GM12872 (cell line): Measurements from ENCODE around the gene MRPL54.

Experiments
- TF ChIP-seq, protein P1 (sequence below): IDR thresholded peaks from 3 replicates; pipeline ENCODE4 v1.5.1; 2011; ENCODE audit warnings: low read depth, mild to moderate bottlenecking, low read length, moderate library complexity; ENCODE audit not compliant: insufficient read depth

Gene MRPL54

DNA sequence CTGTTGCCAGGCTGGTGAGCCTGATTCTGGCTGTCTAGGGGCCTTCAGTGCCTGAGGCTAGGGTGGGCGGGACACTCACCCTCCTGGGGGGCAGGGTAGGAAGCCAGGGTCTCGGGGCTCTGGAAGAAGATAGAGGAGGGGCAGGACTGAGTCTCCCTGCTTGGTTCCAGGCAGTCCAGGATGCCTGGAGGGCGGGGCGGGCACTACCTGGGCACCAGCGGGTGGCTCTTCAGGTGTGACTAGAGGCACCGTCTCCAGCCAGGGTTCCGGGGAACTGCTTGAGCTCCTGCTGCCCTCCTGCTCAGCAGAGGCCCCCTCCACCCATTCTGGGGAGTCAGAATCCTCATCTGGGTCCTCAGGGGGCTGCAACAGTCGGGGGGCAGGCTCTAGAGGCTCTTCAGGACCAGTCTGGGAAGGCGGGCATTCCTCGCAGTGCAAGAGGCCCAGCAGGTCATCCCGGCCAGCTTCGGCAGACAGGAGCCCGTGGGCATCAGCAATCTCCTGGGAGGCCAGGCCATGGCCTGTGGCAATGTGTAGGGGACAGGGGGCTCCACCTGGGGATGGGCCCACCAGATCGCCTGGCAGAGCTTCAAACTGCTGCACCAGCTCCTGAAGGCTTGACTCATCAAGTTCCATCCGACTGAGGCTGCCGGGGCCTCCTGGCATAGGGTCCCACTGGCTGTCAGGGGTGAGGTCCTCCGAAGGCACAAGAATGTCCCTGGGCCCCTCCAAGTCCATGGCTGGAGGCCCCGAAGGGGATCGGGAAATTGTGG, 2.8 kb upstream of the MRPL54 start:
- TF ChIP-seq, protein P1, sequence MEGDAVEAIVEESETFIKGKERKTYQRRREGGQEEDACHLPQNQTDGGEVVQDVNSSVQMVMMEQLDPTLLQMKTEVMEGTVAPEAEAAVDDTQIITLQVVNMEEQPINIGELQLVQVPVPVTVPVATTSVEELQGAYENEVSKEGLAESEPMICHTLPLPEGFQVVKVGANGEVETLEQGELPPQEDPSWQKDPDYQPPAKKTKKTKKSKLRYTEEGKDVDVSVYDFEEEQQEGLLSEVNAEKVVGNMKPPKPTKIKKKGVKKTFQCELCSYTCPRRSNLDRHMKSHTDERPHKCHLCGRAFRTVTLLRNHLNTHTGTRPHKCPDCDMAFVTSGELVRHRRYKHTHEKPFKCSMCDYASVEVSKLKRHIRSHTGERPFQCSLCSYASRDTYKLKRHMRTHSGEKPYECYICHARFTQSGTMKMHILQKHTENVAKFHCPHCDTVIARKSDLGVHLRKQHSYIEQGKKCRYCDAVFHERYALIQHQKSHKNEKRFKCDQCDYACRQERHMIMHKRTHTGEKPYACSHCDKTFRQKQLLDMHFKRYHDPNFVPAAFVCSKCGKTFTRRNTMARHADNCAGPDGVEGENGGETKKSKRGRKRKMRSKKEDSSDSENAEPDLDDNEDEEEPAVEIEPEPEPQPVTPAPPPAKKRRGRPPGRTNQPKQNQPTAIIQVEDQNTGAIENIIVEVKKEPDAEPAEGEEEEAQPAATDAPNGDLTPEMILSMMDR = no peak

DNA sequence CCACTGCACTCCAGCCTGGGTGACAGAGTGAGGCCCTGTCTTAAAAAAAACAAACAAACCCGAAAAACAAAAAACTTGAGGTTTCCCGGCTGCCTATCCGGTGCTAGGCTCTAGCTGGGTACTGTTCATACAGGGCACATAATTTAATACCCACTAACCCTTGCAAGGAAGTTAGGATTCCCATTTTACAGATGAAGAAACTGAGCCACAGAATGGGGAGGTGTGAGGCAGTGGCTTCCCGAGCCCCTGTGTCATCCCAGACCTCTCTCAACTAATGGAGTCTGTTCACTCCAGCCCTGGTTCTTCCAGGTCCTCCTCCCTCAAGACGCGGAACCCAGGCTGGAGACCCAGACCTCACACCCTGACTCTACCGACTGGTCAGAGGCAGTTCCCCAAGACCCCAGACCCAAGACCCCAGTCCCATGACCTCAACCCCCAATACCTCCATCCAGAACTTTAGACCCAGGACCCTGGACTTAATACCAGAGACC, 1.6 kb upstream of the MRPL54 start:
- TF ChIP-seq, protein P1 = no peak

DNA sequence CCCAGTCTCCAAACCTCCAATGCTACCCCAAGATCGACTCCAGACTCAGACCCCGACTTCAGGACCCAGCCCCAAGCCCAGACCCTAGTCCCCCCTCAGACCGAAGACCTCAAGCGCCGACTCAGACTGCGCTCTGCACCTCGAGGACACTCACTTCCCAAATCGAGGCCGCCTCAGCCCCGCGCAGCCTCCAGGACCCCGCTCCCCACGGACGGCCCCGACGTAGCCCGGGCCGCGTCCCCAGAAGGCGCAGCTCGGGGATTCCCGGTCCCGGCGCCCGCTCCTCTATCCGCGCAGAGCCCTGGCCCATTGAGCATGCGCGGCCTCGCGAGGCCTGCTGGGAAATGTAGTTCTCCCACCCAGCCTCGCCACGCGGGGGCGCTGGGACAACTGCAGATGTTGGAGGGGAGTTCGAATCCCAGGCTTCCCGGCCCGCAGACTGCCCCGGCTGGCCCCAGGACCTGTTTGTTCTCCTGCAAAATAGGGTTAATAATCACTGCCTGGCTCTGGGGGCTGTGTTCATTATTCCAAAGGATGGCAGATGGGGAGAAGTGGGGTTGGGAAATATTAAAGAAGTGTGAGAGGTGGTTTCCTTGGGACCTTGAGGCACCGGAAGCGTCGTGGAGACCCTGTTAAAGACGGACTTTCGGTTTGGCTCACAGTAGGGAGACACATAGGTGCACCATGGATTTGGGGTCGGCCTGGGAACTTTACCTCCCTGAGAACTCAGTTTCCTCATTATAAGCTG, 926 bp upstream of the MRPL54 start, which contains the start of gene APBA3:
Gene APBA3 (minus strand): TSS at position 311 of the 748 bp plus-strand sequence. CDS start 1,428 bp downstream, outside the sequence.
- TF ChIP-seq, protein P1 = peak; percentile 71

DNA sequence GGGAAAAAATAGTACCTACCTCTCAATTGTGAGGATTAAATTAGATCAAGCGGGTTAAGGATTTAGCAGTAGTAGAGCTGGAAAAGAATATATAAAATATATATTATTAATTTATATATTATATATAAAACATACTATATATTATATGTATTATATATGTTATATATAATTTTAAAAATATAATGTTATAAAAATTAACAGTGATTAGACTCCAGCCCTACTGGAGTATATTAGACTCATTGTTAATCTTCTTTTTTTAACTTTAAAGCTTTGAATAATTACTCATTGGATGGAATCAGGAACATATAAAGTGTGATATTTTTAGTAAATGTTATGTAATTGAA, 380 bp upstream of the MRPL54 start:
- TF ChIP-seq, protein P1 = no peak

DNA sequence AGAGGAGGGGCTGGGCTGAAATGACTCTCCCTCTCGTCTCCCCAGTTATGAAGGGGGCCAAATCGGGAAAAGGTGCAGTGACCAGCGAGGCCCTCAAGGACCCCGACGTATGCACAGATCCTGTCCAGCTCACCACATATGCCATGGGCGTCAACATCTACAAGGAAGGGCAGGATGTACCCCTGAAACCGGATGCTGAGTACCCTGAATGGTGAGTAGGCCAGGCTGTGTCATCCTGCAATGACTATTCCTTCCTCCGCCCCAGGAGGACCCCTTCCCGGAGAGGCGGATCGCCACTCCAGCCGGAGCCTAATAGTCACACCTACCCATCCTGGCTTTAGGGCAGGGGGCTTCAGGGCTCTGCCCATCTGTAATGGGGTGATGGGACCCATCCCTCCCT, 2.6 kb downstream of the MRPL54 start:
- TF ChIP-seq, protein P1 = no peak

DNA sequence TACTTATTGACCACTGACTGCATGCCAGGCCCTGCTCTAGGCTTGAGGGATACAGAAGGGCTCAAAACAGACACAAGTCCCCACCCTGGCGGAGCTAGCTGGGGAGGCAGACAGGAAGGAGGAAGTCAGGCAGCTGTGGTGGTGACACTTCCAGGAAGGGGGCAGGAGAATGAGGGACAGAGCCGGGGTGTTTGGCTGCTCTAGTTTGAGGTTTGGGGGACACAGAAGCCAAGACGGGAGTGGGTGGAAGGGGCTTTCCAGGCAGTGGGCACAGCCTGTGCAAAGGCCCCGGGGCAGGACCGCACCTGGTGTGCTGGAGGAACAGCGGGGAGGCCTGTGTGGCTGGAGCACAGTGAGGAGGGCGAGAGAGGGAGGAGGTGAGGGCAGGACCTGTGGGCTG, 4.0 kb downstream of the MRPL54 start:
- TF ChIP-seq, protein P1 = no peak

DNA sequence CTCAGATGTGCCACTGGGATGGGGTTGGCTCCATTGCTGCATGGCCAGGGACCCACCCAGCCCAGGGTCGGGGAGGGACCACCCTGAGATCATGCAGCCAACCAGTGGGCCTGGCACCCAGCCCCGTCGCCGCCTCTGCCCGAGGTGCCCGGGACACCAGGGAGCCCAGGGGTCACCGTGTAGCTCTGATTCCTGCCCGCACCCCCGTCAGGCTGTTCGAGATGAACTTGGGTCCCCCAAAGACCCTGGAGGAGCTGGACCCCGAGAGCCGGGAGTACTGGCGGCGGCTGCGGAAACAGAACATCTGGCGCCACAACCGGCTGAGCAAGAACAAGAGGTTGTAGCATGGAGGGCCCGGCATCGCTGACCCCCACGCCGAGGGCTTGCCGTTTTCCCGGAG, 4.6 kb downstream of the MRPL54 start:
- TF ChIP-seq, protein P1 = no peak
